GM21360 (cell line): ENCODE results near the gene GLB1L.
"Not testable (repeated sequence)": the region's sequence is repeated elsewhere in the genome, so short reads cannot be mapped to it uniquely, and the experiment has no call there.

Experiments used
- ATAC-seq: cut with Tn5 transposase; IDR thresholded peaks from one replicate; pipeline ENCODE4 v1.9.1; 2021; ENCODE audit warnings: mild to moderate bottlenecking, moderate library complexity; ENCODE audit not compliant: unreplicated experiment

GLB1L gene

DNA sequence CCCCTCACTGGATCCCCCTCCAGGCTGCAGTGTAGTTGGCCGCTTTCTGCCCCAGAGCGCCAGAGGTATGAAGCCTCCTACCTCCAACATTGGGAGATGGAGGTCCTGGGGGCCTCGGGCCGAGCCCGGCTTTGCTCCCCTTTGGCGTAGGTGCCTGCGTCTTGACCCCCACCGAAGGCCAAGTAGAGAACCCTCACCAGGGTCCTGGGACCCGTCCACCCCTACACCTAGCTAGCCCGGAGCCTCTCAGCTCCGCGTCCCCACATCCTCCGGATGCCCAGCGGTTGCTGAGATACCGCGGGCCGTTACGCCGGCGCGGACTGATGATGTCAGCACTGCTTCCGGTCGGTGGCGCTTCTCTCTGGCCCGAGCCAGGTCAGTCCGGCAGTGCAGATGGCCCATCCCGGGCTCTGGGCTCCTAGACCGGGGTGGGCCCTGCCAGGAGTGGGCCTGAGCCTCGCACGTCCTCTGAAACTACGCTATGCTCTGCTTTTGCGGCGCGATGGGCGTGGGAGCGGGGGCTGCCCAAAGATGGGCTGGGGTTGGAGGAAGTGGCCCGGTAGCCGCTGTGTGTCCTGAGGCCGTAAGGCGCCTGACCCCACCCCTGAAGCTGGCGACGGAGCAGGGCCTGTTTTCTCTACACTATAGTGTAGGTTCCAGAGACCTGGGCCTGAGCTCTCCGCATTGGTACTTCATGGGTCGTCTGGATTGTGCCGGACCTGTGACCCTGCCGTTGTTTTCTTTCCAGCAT, at the start of gene GLB1L, which contains the start of gene STK16:
TSS of gene GLB1L (minus strand) at position 297 of the 751 bp plus-strand sequence. CDS start 1,871 bp downstream, outside the sequence.
TSS of gene STK16 (plus strand) at position 332 of the 751 bp plus-strand sequence. CDS start 521 bp downstream, outside the sequence.
- peak; percentile 78 for ATAC-seq

DNA sequence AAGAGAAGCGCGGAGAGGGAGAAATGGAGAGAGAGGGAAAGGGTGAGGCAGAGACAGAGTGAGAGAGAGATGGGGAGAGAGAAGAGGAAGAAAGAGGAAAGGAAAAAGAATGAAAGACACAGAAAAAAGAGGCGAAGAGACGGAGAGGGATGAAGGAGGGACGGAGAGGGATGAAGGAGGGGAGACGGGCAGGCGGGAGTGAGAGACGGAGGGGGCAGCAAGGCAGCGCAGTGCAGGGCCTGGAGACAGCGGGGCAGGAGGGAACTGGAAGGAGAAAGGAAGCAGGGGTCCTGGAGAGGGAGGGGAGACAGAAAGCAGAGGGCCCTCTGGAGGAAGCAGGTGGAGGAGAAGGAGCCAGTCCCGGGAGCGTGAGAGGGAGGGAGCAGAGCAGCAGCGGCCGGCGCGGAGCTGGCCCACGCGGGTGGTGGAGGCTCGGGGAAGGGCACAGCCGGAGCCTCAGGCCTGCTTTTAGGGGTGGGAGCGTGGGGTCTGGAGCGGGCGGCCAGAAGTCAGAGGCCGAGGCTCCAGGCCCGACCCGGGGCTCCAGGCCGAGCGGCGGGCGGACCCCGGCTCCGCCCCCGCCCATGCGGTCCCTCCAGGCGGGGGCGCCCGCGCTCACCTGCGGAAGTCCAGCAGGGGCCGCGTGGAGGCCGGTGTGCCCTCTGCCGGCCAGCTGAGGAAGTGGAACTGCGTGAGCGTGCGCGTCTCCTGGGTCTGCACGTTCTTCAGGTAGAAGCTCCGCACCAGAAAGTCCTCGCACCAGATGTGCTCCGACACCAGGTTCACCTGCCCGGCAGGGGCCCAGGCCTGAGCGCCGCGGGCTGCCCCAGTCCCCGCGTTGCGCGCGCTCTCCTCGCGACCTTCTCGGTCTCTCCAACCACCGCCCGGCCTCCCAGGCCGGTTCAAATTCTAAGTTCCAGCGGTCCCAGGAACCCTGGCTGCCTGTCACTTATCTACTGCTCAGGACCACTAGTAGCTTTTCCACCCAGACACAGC, 49.4 kb upstream of the GLB1L start:
- peak; percentile 85 for ATAC-seq

DNA sequence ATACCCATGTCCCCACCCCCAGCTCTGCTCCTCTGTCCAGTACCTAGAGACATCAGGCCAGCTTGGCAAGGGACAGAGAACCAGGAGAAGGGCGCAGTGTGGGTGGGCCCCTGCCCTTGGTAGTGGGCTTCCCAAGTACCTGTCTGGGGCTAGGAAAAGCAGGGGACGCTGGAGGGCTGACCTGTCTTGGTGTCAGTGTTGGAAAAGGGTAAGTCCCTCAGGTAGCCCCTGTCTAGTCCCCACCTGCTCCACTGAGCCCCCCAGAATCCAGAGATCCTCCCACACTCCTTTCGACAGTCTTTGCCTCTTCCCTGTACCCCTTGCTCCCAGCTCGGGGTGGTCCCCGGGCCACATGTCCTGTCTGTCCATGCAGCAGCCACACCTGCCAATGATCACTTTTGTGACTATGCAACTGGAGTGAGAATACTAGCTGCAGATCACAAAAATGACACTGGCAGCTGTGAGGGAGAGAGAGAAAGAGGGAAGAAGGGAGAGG, 48.5 kb upstream of the GLB1L start:
- no peak for ATAC-seq

DNA sequence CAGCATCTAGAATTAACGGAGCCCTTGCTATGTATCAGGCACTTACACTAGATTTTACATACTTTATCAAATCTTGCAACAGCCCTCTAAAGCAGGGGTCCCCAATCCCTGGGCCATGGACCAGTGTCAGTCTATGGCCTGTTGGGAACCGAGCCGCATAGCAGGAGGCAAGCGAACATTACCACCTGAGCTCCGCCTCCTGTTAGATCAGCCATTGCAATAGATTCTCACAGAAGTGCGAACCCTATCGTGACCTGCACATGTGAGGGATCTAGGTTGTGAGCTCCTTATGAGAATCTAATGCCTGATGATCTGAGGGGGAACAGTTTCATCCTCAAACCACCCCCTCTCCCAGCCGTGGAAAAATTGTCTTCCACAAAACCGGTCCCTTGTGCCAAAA, 47.4 kb upstream of the GLB1L start:
- ATAC-seq, result no peak

DNA sequence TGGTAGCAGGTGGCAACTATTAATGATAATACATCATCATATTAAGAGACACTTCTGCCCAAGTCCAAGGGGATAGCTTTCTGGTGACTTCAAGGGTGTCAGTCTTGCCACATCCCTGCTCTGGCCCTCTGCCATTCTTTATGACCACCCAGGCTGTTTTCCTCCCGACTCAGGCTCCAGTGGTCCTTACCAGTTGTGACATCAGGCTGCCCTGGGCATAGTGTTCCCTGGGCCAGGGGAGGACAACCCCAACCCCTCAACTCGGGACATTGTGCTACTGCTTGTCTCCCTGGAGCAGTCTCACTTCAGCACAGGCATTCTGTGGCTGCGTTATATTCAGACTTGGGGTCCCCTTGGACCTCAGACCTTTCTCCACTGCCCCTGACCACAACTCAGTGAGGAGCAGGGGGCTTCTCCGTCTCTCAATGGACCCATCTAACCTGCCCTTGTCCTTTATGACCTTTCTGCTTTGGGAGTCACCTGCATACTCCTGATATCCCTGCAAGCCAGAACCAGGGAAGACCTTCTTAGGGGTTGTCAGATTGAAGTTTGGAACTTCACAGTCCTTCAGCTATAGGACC, 46.8 kb upstream of the GLB1L start:
- no peak for ATAC-seq

DNA sequence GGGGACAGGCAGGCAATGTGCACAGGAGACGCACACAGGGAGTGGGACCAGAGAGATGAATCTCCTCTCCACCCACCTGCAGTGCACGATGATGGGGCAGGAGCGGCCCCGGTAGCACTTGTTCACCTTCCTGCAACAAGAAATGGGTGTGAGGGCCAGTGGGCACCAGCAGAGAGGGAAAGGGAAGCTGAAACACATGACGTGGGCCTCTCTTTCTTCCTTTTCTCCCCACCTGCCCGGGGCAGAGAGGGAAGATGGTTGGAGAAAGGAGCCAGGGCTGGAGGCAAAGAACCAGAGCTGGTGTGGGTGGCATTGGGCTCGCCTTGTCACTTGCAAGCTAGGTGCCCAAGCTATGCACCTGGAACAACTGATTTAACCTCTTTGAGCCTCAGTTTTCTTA, 46.1 kb upstream of the GLB1L start:
- no peak for ATAC-seq

DNA sequence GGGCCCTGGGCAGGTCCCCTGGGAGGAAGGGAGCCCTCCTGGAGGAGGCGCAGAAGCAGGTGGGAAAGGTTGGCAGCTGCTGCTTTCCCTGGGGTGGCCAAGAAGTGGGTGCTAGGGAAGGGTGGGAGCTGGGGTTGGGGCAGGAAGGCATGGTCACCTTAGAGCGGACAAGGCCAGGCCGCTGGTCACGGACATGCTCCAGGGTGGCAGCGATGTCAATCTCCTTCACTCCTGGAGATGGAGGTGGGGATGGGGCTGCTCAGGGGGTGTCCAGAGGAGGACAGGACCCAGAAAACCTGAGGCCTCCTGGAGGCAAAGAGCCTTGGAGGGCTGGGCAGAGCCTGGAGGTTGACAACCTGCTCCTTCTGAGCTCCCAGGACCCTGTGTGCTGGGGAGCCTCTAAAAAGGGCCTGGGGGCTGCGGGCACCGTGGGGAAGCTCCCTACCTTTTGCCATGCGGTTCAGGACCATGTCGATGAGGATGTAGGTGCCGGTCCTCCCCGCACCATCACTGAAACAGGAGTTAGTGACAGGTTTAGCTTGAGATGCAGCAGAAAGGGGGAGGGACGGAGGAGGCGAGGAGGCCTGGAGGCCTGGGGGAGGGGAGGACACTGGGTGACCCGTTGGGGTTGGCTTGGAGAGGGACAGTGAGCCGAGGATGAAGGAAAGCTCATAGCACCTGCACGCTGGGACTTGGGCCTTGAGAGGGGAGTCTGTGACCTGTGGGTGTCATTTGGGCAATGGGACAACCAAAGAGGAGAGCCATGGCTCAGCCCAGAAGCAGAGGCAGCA, 45.3 kb upstream of the GLB1L start:
- ATAC-seq, result no peak

DNA sequence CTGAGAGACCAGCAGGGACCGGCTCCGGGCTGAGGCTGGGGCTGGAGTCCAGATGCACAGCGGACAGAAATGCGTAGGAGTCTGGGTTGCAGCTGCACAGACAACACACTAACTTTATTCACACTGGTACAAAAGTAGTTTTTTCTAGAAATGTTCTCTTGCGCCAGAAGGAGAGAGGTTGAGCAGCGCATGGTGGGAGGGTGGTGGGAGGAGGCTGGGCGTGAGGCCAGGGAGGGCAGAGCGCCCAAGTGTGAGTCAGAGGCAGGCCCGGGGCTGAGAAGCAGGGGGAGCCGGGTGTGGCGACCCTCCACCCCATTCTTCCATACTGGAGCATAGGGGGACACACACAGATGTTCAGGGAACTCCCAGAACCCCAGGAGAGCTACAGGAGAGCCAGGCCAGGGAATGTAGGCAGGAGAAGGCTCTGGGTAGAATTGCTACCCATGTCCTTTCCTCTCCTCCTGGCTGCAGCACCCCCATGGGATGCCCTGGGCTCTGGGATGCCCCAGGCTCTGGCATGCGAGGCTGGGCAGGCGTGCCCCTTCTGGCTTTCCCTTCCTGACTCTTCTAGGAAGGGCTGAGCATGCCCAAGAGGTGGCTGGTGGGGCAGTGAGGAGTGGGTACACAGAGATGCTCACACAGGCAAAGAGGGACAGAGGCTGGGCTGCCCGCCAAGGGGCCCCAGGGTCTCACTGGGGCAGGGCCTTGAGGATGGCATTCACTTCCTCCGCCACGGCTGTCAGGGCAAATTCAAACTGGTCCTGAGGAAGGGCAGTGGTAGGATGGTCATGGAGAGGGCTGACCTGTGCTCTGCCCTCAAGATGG, 44.5 kb upstream of the GLB1L start:
- no peak for ATAC-seq

DNA sequence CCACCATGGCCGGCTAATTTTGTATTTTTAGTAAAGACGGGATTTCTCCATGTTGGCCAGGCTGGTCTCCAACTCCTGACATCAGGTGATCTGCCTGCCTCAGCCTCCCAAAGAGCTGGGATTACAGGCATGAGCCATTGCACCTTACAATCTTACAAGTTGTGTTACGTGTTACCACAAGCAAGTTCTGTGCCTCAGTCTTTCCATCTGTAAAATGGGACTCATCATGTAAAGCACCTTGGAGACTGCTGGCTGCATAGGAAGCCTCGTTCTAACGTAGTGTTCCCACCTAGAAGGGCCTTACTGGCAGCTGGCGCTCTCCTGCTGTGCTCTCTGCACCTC, 43.9 kb upstream of the GLB1L start:
- no peak for ATAC-seq

DNA sequence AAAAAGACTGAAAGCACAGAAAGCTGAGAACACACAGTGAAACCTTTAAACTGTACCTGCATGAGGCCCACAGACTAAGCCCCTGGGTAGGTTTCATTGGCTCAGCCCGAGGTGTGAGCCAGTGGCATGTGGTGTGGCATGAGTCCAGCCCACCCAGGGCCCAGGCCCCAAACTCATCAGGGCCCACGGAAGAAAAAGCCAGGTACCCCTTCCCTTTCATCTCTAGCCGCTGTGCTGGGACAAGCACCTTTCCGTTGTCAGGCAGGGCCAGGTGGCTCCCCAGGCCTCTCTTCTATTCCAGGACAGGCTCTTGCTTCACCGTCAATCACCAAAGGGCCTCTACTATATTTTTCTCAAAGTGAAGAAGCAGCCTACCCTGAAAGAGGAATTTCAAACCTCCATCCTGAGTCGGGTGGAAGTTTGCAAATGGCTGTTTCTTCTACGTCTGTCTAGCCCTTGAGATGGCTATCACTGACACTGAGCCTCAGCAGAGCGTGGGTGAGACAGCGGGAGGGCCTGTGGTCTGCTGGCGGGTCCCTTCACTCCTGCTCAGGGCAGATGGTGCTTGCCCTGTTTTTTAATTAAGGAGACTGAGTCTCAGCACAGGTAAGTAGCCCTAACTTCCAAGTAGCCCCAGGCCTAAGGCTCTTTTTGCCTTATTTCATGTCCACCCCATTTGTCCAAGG, 42.5 kb upstream of the GLB1L start:
- ATAC-seq, result no peak

DNA sequence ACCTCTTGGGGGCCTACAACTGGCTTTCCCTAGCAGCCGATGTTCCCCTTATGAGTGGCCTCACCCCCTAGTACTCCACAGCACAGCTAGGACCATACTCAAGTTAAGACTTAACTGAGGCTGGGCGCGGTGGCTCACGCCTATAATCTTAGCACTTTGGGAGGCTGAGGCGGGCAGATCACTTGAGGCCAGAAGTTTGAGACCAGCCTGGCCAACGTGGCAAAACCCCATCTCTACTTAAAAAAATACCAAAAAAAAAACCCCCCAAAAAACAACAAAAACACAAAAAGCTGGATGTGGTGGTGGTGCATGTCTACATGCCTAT, 41.8 kb upstream of the GLB1L start:
- ATAC-seq, result not testable (repeated sequence)

DNA sequence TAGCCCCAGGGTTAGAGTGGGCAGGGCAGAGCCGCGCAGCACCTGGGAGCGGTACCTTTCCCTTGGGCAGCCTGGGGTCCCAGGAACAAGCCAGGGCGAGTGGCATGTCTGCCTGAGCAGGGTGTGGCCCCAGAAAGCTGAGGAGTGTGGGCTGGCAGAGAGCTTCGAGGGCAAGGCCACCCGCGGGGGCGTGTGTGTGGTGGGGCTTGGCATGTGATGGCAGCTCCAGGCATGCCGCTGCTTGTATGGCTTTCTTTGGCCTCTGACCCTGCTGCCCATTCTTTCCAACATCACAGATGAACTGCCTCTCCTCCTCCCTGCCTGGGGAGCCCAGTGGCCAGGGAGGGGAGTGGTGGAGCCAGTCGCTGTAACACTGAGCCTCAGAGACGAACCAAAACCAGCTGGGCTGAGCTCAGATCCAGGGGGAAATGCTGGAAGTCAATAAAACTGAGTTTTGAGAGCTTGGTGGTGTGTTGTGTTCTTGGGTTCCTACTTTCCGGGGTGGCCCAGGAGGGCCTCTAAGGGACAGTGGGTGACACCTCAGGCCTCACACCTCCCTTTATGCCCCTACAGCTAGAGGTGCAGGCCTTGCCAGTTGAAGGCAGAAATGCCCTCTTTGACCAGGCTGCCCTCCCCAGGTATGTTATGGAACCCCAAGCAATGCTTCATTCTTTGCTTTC, 41.3 kb upstream of the GLB1L start:
- ATAC-seq, result no peak

DNA sequence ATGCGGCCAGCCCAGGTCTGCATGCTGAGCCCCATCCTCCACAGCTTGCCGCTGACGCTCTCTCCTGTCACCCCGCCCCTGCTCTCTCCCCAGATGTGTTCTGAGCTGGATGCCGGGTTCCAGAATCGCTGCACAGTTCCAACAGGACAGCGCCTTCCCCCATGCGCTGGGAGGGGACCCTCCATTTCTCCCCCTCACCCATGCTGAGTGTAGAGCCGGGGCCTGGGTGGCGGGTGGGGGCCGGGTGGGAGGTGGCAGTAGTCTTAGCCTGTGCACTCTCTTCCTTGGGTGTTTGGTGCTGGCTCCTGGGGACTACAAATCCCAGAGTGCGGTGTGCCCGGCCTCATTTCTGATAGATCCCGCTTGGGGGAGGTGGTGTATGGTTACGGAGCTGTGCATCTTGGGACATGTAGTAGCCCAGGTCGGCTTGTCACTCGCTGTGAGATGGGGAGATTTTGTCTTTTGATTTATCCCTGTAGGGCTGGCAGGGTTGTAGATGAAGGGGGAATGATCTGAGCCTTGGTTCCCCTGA, 40.7 kb upstream of the GLB1L start:
- ATAC-seq, result no peak

DNA sequence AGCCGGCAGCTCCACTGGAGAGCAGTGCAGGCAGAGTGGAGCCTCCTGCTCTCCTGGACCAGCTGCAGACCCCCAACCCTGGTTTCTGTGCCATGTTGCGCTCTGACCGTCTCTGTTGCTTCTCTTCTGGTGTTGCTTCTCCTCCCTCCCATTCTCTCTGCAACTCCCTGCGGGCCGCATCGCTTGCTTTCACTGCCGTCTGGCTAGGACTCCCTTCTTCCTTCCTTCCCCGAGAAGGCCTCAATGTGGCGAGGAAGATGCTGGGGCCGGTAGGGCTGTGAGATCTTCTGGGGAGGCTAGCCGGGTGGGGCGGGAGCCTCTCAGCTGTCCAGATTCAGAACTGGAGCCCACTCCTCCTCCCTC, 40.1 kb upstream of the GLB1L start:
- ATAC-seq, result no peak

DNA sequence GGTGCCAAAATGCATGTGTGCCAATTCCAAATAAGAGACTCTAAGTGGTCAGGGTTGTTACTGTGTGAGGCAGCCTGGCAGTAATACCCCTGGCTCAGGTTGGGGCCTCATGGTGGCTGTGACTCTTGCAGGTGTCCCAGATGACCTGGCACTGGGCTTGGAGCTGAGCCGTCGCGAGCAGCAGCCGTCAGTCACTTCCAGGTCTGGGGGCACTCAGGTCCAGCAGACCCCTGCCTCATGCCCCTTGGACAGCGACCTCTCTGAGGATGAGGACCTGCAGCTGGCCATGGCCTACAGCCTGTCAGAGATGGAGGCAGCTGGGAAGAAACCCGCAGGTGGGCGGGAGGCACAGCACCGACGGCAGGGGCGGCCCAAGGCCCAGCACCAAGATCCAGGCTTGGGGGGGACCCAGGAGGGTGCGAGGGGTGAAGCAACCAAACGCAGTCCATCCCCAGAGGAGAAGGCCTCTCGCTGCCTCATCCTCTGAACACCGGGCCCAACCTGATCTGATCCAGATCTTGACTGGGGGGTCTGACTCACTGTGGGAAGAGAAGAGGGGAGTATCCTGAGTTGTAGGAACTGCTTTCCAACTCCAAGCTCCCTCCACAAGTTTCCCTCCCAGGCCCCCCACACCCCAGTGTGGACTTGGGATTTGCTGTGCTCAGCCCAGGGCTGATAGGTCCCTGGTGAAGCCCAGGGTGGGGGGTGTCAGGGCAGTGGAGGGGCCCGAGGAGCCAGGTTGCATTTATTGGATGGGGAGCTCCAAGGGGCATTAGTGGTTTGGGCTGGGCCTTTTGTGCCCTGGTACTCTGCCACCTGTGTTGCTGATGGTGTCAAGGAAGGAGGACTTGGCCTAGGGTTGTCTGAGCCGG, 39.5 kb upstream of the GLB1L start:
- ATAC-seq, result no peak

DNA sequence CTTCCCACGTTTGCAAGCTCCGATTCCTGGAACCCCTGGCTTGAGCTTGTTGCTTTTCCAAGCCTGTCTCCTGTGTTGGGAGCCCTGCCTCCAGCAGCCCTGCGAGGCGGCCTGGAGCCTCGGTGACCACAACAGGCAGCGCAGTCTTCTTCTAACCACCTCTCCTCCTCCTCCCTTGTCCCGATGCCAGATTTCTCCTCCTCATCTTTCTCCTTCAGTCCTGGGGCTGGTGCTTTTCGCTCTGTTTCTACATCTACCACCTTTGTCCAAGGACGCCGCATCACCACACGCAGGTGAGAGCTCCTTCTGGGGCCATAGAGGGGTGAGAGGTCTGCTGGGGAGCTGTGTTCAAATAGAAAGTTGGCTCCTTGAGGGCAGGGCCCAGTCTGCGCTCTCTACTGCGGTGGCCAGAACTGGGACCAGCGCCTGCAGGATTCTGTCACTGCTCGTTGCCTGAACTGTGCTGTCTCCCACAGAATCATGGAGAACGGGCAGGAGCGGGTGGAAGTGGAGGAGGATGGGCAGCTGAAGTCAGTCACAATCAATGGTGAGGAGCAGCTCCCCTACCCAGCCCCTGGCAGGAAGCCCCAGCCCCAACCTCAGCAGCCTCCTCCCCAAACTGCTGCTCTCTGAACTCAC, 37.8 kb upstream of the GLB1L start:
- ATAC-seq, result no peak

DNA sequence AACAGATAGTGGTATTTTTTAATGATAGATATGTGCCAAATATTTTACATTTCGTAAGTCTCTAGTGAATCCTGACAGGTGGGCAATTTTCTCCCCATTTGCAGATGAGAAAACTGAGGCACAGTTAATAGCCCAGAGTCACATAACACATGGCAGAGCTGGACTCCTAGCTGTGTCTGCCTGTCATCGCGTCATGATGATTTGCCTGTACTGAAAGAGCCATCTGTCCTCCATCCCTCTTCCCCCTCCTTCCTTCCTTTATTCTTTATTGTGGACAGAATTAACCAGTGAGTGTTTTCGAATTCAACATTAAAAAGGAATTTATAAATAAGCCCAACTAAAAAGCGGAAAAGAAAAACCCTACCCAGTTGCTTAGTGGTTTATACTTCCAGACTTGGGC, 37.1 kb upstream of the GLB1L start:
- ATAC-seq, result no peak
